ENCODE measurements around the gene TRPM1. TPM values are rescaled to one million over a fixed set of nuclear protein-coding genes. Genes with fewer than 3 reads are reported as not detected.

TRPM1 gene
- total and polyA plus RNA-seq, 4 experiments from 2014 or later, result not detected

GRCh38 chr15:31074321-31074720, 27.2 kb downstream of the TRPM1 start:
- no peak overlapping the region for H3K27ac ChIP-seq (ENCODE audit: low read depth, low read length)
- Mint-ChIP-seq H3K27me3 (peaks cover 14 to 18% of the 10 kb centered on the region in 2 donors), H3K27ac (no peak overlapping the region), H3K9me3 (peaks cover 0 to 12% (median 0%) of the 10 kb centered on the region in 8 donors), H3K4me1 (no peaks in the 10 kb centered on the region), H3K36me3 (no peaks in the 10 kb centered on the region), H3K4me3 (no peak overlapping the region)
- no peaks in the 10 kb centered on the region for H3K4me1 ChIP-seq (ENCODE audit: insufficient read depth, low read length)
- H3K36me3 ChIP-seq (ENCODE audit: insufficient read depth, low read length), result no peaks in the 10 kb centered on the region
- no peaks in the 10 kb centered on the region for H3K9me3 ChIP-seq (ENCODE audit: control insufficient read depth in 1 of 2, low read length in 2 of 2)
- H3K27me3 ChIP-seq (ENCODE audit: insufficient read depth, low read length), result no peaks in the 10 kb centered on the region
- no peak for DNase-seq
- ChIA-PET POLR2A (ENCODE audit: partially characterized antibody) (no interaction called here), CTCF (ENCODE audit: partially characterized antibody) (no interaction called here)
- intact Hi-C loops (cut with micrococcal nuclease), result no loop called here
- no peak overlapping the region for H3K4me3 ChIP-seq (ENCODE audit: low read length in 2 of 2)

- ChIA-PET CTCF (ENCODE audit: partially characterized antibody) (no interaction called here), POLR2A (ENCODE audit: partially characterized antibody) (no interaction called here)
- Histone ChIP-seq H3K27ac (ENCODE audit: low read depth, low read length) (no peak overlapping the region), H3K9me3 (ENCODE audit: control insufficient read depth in 1 of 2, low read length in 2 of 2) (no peaks in the 10 kb centered on the region), H3K36me3 (ENCODE audit: insufficient read depth, low read length) (no peaks in the 10 kb centered on the region), H3K27me3 (ENCODE audit: insufficient read depth, low read length) (no peaks in the 10 kb centered on the region), H3K4me1 (ENCODE audit: insufficient read depth, low read length) (no peaks in the 10 kb centered on the region), H3K4me3 (ENCODE audit: low read length in 2 of 2) (no peak overlapping the region)
- Mint-ChIP-seq H3K27me3 (peaks cover 2 to 5% of the 10 kb centered on the region in 2 donors), H3K9me3 (peaks cover 0 to 8% (median 0%) of the 10 kb centered on the region in 8 donors), H3K4me1 (no peaks in the 10 kb centered on the region), H3K36me3 (no peaks in the 10 kb centered on the region), H3K4me3 (no peak overlapping the region), H3K27ac (peak overlapping the region in 1 of 7 donors; percentile 8)
- no peak for DNase-seq
- intact Hi-C loops (cut with micrococcal nuclease), result no loop called here
Measured at GRCh38 chr15:31070867-31071266, 30.7 kb downstream of the TRPM1 start.

DNA sequence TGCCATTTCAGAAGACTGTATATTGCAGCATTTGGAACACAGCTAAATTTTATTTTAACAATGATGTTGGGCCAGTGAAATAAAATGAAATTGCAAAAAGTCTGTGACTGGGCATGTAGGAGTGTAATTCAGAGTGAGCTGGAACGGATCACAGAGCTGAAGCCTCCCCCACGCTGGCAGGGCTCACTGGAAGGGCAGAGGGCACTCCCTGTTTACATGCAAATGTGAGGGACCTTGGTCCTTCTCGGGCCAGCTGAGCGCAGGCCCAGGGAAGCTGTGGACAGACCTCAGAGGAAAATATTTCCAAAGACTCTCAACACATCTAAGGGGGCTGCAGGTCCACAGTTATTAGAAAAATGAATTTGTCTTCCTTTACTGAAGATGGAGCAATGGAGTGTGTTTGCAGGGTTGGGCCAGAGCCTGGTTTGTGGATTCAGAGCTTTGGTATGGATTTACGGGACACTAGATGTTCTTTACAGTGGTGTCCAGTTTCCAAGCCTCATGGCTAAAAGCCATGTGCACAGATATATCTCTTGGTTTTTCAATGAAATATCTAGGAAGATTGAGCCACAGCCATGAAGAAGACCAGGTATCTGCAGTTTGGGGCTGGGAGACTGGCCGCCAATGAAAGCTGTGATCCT, 32.0 kb downstream of the TRPM1 start:
- POLR2A ChIA-PET (ENCODE audit: partially characterized antibody), result no interaction called here
- H3K36me3 ChIP-seq (ENCODE audit: insufficient read depth, low read length), result no peaks in the 10 kb centered on the region
- H3K4me1 ChIP-seq (ENCODE audit: insufficient read depth, low read length), result no peaks in the 10 kb centered on the region
- no peaks in the 10 kb centered on the region for H3K9me3 ChIP-seq (ENCODE audit: control insufficient read depth in 1 of 2, low read length in 2 of 2)
- H3K4me3 Mint-ChIP-seq, result no peak overlapping the region
- CTCF ChIA-PET (ENCODE audit: partially characterized antibody), result no interaction called here
- H3K27ac Mint-ChIP-seq, result no peak overlapping the region
- no peaks in the 10 kb centered on the region for H3K27me3 ChIP-seq (ENCODE audit: insufficient read depth, low read length)
- H3K27me3 Mint-ChIP-seq, result peaks cover 4 to 5% of the 10 kb centered on the region in 2 donors
- DNase-seq, result no peak
- H3K36me3 Mint-ChIP-seq, result no peaks in the 10 kb centered on the region
- H3K4me1 Mint-ChIP-seq, result no peaks in the 10 kb centered on the region
- intact Hi-C loops (cut with micrococcal nuclease), result no loop called here
- no peak overlapping the region for H3K27ac ChIP-seq (ENCODE audit: low read depth, low read length)
- no peaks in the 10 kb centered on the region for H3K9me3 Mint-ChIP-seq
- H3K4me3 ChIP-seq (ENCODE audit: low read length in 2 of 2), result no peak overlapping the region

DNA sequence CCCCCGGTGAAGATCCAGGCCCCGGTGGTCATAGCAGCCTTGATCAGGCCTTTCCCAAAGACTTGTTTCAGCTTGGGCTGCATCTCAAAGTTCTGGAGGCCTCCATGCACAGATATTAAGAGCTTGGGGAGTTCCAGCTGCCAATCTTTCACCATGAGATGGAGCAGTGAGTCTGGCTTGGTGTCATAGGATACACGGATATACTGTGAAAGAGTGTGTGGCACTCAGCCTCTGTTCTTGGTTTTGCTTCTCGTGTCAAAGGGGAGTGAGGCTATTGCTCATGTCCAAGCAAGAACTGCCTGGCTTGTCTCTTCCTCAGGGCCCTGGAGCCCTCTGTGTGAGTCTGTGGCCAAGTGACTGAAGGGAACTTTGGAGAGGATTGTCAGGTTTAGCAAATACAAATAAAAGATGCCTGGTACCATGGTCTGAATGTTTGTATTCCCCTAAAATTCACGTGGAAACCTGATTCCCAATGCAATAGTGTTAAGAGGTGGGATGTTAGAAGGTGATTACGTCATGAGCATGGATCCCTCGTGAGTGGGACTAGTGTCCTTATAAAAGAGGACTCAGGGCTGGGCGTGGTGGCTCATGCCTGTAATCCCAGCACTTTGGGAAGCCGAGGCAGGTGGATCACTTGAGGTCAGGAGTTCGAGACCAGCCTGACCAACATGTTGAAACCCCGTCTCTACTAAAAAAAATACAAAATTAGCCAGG, 33.5 kb downstream of the TRPM1 start:
- H3K4me3 Mint-ChIP-seq, result no peak overlapping the region
- ChIA-PET POLR2A (ENCODE audit: partially characterized antibody) (no interaction called here), CTCF (ENCODE audit: partially characterized antibody) (no interaction called here)
- H3K27ac ChIP-seq (ENCODE audit: low read depth, low read length), result no peak overlapping the region
- DNase-seq, result no peak
- H3K36me3 ChIP-seq (ENCODE audit: insufficient read depth, low read length), result no peaks in the 10 kb centered on the region
- no peaks in the 10 kb centered on the region for H3K4me1 Mint-ChIP-seq
- no peaks in the 10 kb centered on the region for H3K9me3 Mint-ChIP-seq
- no peaks in the 10 kb centered on the region for H3K4me1 ChIP-seq (ENCODE audit: insufficient read depth, low read length)
- no peak overlapping the region for H3K27ac Mint-ChIP-seq
- H3K27me3 ChIP-seq (ENCODE audit: insufficient read depth, low read length), result no peaks in the 10 kb centered on the region
- H3K9me3 ChIP-seq (ENCODE audit: control insufficient read depth in 1 of 2, low read length in 2 of 2), result no peaks in the 10 kb centered on the region
- no peaks in the 10 kb centered on the region for H3K36me3 Mint-ChIP-seq
- no peak overlapping the region for H3K4me3 ChIP-seq (ENCODE audit: low read length in 2 of 2)
- intact Hi-C loops (cut with micrococcal nuclease), result no loop called here
- H3K27me3 Mint-ChIP-seq, result peaks cover 3 to 4% of the 10 kb centered on the region in 2 donors

DNA sequence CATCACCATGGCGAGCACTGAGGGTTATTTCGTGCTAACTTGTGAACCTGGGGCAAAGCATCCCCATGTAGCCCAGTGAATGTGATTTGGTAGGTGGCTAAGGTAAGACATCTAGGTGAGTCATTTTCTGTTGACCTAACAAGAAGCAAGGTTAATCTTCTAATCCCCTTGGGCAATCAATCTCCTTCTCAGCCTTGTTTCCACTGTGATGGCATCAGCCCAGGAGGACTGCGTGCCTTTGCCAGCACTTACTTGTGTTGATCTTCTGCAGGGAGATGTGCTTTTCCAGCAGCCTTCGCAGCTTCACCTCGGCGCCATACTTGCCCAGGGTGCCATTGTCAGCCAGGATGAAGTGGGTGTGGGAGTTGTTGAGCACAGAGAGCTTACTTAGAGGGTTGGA, 35.7 kb downstream of the TRPM1 start:
- Histone ChIP-seq H3K9me3 (ENCODE audit: control insufficient read depth in 1 of 2, low read length in 2 of 2) (no peaks in the 10 kb centered on the region), H3K27ac (ENCODE audit: low read depth, low read length) (no peak overlapping the region), H3K4me1 (ENCODE audit: insufficient read depth, low read length) (no peaks in the 10 kb centered on the region), H3K27me3 (ENCODE audit: insufficient read depth, low read length) (no peaks in the 10 kb centered on the region), H3K36me3 (ENCODE audit: insufficient read depth, low read length) (no peaks in the 10 kb centered on the region), H3K4me3 (ENCODE audit: low read length in 2 of 2) (no peak overlapping the region)
- peaks cover 3% of the 10 kb centered on the region in 2 donors for H3K27me3 Mint-ChIP-seq
- DNase-seq, result no peak
- H3K36me3 Mint-ChIP-seq, result no peaks in the 10 kb centered on the region
- POLR2A ChIA-PET (ENCODE audit: partially characterized antibody), result no interaction called here
- no peak overlapping the region for H3K4me3 Mint-ChIP-seq
- intact Hi-C loops (cut with micrococcal nuclease), result no loop called here
- no peak overlapping the region for H3K27ac Mint-ChIP-seq
- no peaks in the 10 kb centered on the region for H3K4me1 Mint-ChIP-seq
- CTCF ChIA-PET (ENCODE audit: partially characterized antibody), result no interaction called here
- no peaks in the 10 kb centered on the region for H3K9me3 Mint-ChIP-seq

GRCh38 chr15:31062911-31063310, 38.6 kb downstream of the TRPM1 start:
- ChIA-PET CTCF (ENCODE audit: partially characterized antibody) (no interaction called here), POLR2A (ENCODE audit: partially characterized antibody) (no interaction called here)
- Mint-ChIP-seq H3K36me3 (no peaks in the 10 kb centered on the region), H3K4me1 (no peaks in the 10 kb centered on the region), H3K27ac (no peak overlapping the region), H3K4me3 (no peak overlapping the region), H3K27me3 (peaks cover 5 to 8% of the 10 kb centered on the region in 2 donors), H3K9me3 (peaks cover 0 to under 1% (median 0%) of the 10 kb centered on the region in 8 donors)
- Histone ChIP-seq H3K4me1 (ENCODE audit: insufficient read depth, low read length) (no peaks in the 10 kb centered on the region), H3K9me3 (ENCODE audit: control insufficient read depth in 1 of 2, low read length in 2 of 2) (no peaks in the 10 kb centered on the region), H3K27ac (ENCODE audit: low read depth, low read length) (no peak overlapping the region), H3K27me3 (ENCODE audit: insufficient read depth, low read length) (no peaks in the 10 kb centered on the region), H3K36me3 (ENCODE audit: insufficient read depth, low read length) (no peaks in the 10 kb centered on the region), H3K4me3 (ENCODE audit: low read length in 2 of 2) (no peak overlapping the region)
- intact Hi-C loops (cut with micrococcal nuclease), result no loop called here
- DNase-seq, result no peak

GRCh38 chr15:31062310-31062847, 39.1 kb downstream of the TRPM1 start:
- H3K36me3 Mint-ChIP-seq, result no peaks in the 10 kb centered on the region
- POLR2A ChIA-PET (ENCODE audit: partially characterized antibody), result no interaction called here
- CTCF ChIA-PET (ENCODE audit: partially characterized antibody), result no interaction called here
- Histone ChIP-seq H3K4me3 (ENCODE audit: low read length in 2 of 2) (no peak overlapping the region), H3K36me3 (ENCODE audit: insufficient read depth, low read length) (no peaks in the 10 kb centered on the region), H3K9me3 (ENCODE audit: control insufficient read depth in 1 of 2, low read length in 2 of 2) (no peaks in the 10 kb centered on the region), H3K27ac (ENCODE audit: low read depth, low read length) (no peak overlapping the region), H3K4me1 (ENCODE audit: insufficient read depth, low read length) (no peaks in the 10 kb centered on the region), H3K27me3 (ENCODE audit: insufficient read depth, low read length) (no peaks in the 10 kb centered on the region)
- no peaks in the 10 kb centered on the region for H3K4me1 Mint-ChIP-seq
- no peak for DNase-seq
- H3K9me3 Mint-ChIP-seq, result peaks cover 0 to 4% (median 0%) of the 10 kb centered on the region in 8 donors
- no peak overlapping the region for H3K27ac Mint-ChIP-seq
- peaks cover 5 to 12% of the 10 kb centered on the region in 2 donors for H3K27me3 Mint-ChIP-seq
- intact Hi-C loops (cut with micrococcal nuclease), result no loop called here
- H3K4me3 Mint-ChIP-seq, result no peak overlapping the region
